Tibial nerve (tissue), 3 donors: ENCODE results near the gene TSEN54.

Experiments
- CTCF ChIP-seq, 5 experiments: fragments of 200-600 bp in 3 of 5; fragments of 450-650 bp in 2 of 5; sonication (generic) in 3 of 5; IDR thresholded peaks; one replicate each; pipeline ENCODE4 v1.5.1; 2016 to 2019; ENCODE audit warnings: antibody characterized with exemption in 5 of 5, mild to moderate bottlenecking in 3 of 5, moderate library complexity in 2 of 5
- POLR2A ChIP-seq, 2 donors: fragments of 450-650 bp; IDR thresholded peaks; one replicate each; pipeline ENCODE4 v1.6.1; 2017; ENCODE audit warnings: antibody characterized with exemption in 2 of 2, mild to moderate bottlenecking in 2 of 2, moderate library complexity in 2 of 2

GRCh38 chr17:75504347-75505151 is 11.8 kb upstream of the TSEN54 start:
- no peak for TF ChIP-seq POLR2A (IDR thresholded peaks at IDR 0.05)
- peak; percentile 29 to 61 (median 45) for TF ChIP-seq CTCF (IDR thresholded peaks at IDR 0.05)
